Smooth muscle cell (in vitro differentiated cells): Measurements from ENCODE around the gene NLRP4. TPM values are rescaled to one million over a fixed set of nuclear protein-coding genes. Genes with fewer than 3 reads are reported as not detected.

ENCODE experiments used
- DNase-seq: peaks from one replicate; lab custom pipeline; 2025; ENCODE audit not compliant: unreplicated experiment; lab: John Stamatoyannopoulos, UW
- H2AFZ ChIP-seq: fragments of 200-600 bp; sonication (generic); 2 replicates; pipeline ENCODE4 v1.6.0; 2016; ENCODE audit warnings: antibody characterized with exemption, low read depth, mild to moderate bottlenecking
- H3F3A ChIP-seq: fragments of 200-600 bp; sonication (generic); 2 replicates; pipeline ENCODE4 v1.6.0; 2017; ENCODE audit warnings: antibody characterized with exemption, low read depth
- H3K27ac ChIP-seq: fragments of 200-600 bp; sonication (generic); 2 replicates; pipeline ENCODE4 v1.5.1; 2016; ENCODE audit warnings: low read depth, mild to moderate bottlenecking
- H3K27me3 ChIP-seq: fragments of 200-600 bp; sonication (generic); 2 replicates; pipeline ENCODE4 v1.6.1; 2016; ENCODE audit warnings: low read depth, mild to moderate bottlenecking
- H3K36me3 ChIP-seq: fragments of 200-600 bp; sonication (generic); 2 replicates; pipeline ENCODE4 v1.5.1; 2016; ENCODE audit warnings: low read depth
- H3K4me1 ChIP-seq: fragments of 200-600 bp; sonication (generic); 2 replicates; pipeline ENCODE4 v1.5.1; 2016; ENCODE audit warnings: low read depth
- H3K4me2 ChIP-seq: fragments of 200-600 bp; sonication (generic); 2 replicates; pipeline ENCODE4 v1.6.0; 2016; ENCODE audit warnings: mild to moderate bottlenecking
- H3K4me3 ChIP-seq: fragments of 200-600 bp; sonication (generic); 2 replicates; pipeline ENCODE4 v1.5.1; 2016; ENCODE audit warnings: mild to moderate bottlenecking
- H3K79me2 ChIP-seq: fragments of 200-600 bp; sonication (generic); 2 replicates; pipeline ENCODE4 v1.6.0; 2016; ENCODE audit warnings: low read depth, mild to moderate bottlenecking
- H3K9ac ChIP-seq: fragments of 200-600 bp; sonication (generic); 2 replicates; pipeline ENCODE4 v1.6.0; 2016; ENCODE audit warnings: low read depth
- H3K9me3 ChIP-seq: fragments of 200-600 bp; sonication (generic); replicated peaks from 2 replicates; pipeline ENCODE4 v1.5.1; 2016; ENCODE audit warnings: low read depth
- H4K20me1 ChIP-seq: fragments of 200-600 bp; sonication (generic); 2 replicates; pipeline ENCODE4 v1.6.0; 2016; ENCODE audit warnings: low read depth
- CTCF ChIP-seq: fragments of 200-600 bp; sonication (generic); IDR thresholded peaks from 2 replicates; pipeline ENCODE4 v1.5.1; 2017; ENCODE audit warnings: borderline replicate concordance, mild to moderate bottlenecking, antibody characterized with exemption; ENCODE audit not compliant: insufficient read depth, poor library complexity, severe bottlenecking
- WGBS: methylation state at CpG from one replicate; pipeline ENCODE4 v1.1.7; 2016; ENCODE audit warnings: low lambda C conversion rate; 5-methylcytosine and 5-hydroxymethylcytosine counted together
- polyA plus RNA-seq: library from polyadenylated mRNA; unstranded; fragments of >200 nt; fragmentation: Nextera tagmentation; extraction: Ambion mirVana; gene quantifications from 2 replicates; pipeline ENCODE4 v1.2.1, GENCODE V29; 2016
- total RNA-seq: library from RNA; depleted of rRNA; stranded (reverse); fragments of >200 nt; gene quantifications from 2 replicates; pipeline ENCODE4 v1.2.3, GENCODE V29; 2014

NLRP4 gene
- total and polyA plus RNA-seq, 2 experiments from 2014 or later, result not detected

GRCh38 chr19:55831846-55832245 is 4.5 kb upstream of the NLRP4 start, which contains the start of gene NLRP11:
Gene NLRP11, minus strand, starts transcription at chr19:55831999. Its CDS starts 13,825 bp downstream, at chr19:55818174.
- Histone ChIP-seq H3K9me3 (peaks cover 4% of the 10 kb centered on the region), H4K20me1 (no peaks in the 10 kb centered on the region), H3K4me3 (no peak within 1 kb of the TSS), H3K4me1 (no peaks in the 10 kb centered on the region), H3K27ac (no peak within 1 kb of the TSS), H3K9ac (no peak within 1 kb of the TSS), H3F3A (no peaks in the 10 kb centered on the region), H3K36me3 (no peaks in the 10 kb centered on the region), H3K27me3 (no peaks in the 10 kb centered on the region), H3K79me2 (no peaks in the 10 kb centered on the region), H3K4me2 (no peak within 1 kb of the TSS), H2AFZ (no peak within 1 kb of the TSS)
- DNase-seq, result no peak
- WGBS, result 80% methylated on average over 10 of the region's 10 CpGs
- no peak for TF ChIP-seq CTCF

- no peak for DNase-seq
- Histone ChIP-seq H3K79me2 (no peaks in the 10 kb centered on the region), H3F3A (no peaks in the 10 kb centered on the region), H4K20me1 (no peaks in the 10 kb centered on the region), H3K36me3 (no peaks in the 10 kb centered on the region), H3K4me1 (no peaks in the 10 kb centered on the region), H2AFZ (no peak overlapping the region), H3K27me3 (no peaks in the 10 kb centered on the region), H3K4me3 (no peak overlapping the region), H3K9ac (no peak overlapping the region), H3K9me3 (peaks cover 4% of the 10 kb centered on the region), H3K4me2 (no peak overlapping the region), H3K27ac (no peak overlapping the region)
- no peak for TF ChIP-seq CTCF
- WGBS, result 74% methylated on average over 4 of the region's 4 CpGs
Measured at GRCh38 chr19:55832676-55833075, 3.7 kb upstream of the NLRP4 start.

GRCh38 chr19:55838251-55838650 is 1.9 kb downstream of the NLRP4 start:
- Histone ChIP-seq H3K4me3 (no peak overlapping the region), H2AFZ (no peak overlapping the region), H3K27ac (no peak overlapping the region), H4K20me1 (no peaks in the 10 kb centered on the region), H3K4me1 (no peaks in the 10 kb centered on the region), H3K4me2 (no peak overlapping the region), H3F3A (no peaks in the 10 kb centered on the region), H3K9ac (no peak overlapping the region), H3K27me3 (no peaks in the 10 kb centered on the region), H3K79me2 (no peaks in the 10 kb centered on the region), H3K9me3 (peaks cover 13% of the 10 kb centered on the region), H3K36me3 (no peaks in the 10 kb centered on the region)
- TF ChIP-seq CTCF, result no peak
- 73% methylated on average over 3 of the region's 3 CpGs for WGBS
- no peak for DNase-seq

- Histone ChIP-seq H3K4me3 (no peak overlapping the region), H2AFZ (no peak overlapping the region), H3K36me3 (no peaks in the 10 kb centered on the region), H3K27ac (no peak overlapping the region), H3F3A (no peaks in the 10 kb centered on the region), H3K9me3 (peaks cover 13% of the 10 kb centered on the region), H3K9ac (no peak overlapping the region), H3K79me2 (no peaks in the 10 kb centered on the region), H3K4me2 (no peak overlapping the region), H3K27me3 (no peaks in the 10 kb centered on the region), H4K20me1 (no peaks in the 10 kb centered on the region), H3K4me1 (no peaks in the 10 kb centered on the region)
- 49% methylated on average over 4 of the region's 4 CpGs for WGBS
- no peak for DNase-seq
- TF ChIP-seq CTCF, result no peak
Measured at GRCh38 chr19:55838906-55839305, 2.6 kb downstream of the NLRP4 start.
